GM12891 (cell line): Measurements from ENCODE around the gene WIPI1.

Source experiments
- POLR2A ChIP-seq: IDR thresholded peaks from 2 replicates; pipeline ENCODE4 v1.6.1; 2011; ENCODE audit warnings: low read depth, low read length, control low read depth
- SPI1 ChIP-seq: IDR thresholded peaks from 2 replicates; pipeline ENCODE4 v1.6.1; 2011; ENCODE audit warnings: low read depth, low read length, control low read depth

GRCh38 chr17:68397108-68397536 lies 60.2 kb downstream of the WIPI1 start:
- TF ChIP-seq POLR2A, result no peak
- TF ChIP-seq SPI1, result no peak
